Naive thymus-derived CD4-positive, alpha-beta T cell (primary cell): ENCODE data around the gene KAZN. TPM values are rescaled to one million over a fixed set of nuclear protein-coding genes. Genes with fewer than 3 reads are reported as not detected.

ENCODE experiments used
- ATAC-seq: fragments of 150-1000 bp; cut with Tn5 transposase; 2 replicates; pipeline ENCODE4 v1.10.0; 2021; ENCODE audit warnings: mild to moderate bottlenecking, moderate library complexity
- CTCF ChIA-PET: fragments of 350-600 bp; sonication (Branson Sonifier 250); formaldehyde crosslinking; loops from one replicate; lab custom pipeline; 2021; ENCODE audit warnings: antibody characterized with exemption; lab: Charles Lee
- POLR2A ChIA-PET: fragments of 350-600 bp; sonication (Branson Sonifier 250); formaldehyde crosslinking; loops from one replicate; lab custom pipeline; 2021; ENCODE audit warnings: antibody characterized with exemption, inconsistent platforms; lab: Charles Lee
- DNase-seq, 9 donors: peaks; one replicate each; pipeline versions ENCODE4 v3.0.0 to v3.0.0-alpha.2; 2020 to 2022; ENCODE audit warnings: mixed read lengths in 1 of 9
- H3K27ac ChIP-seq: one replicate; pipeline ENCODE4 v1.7.0; 2013; ENCODE audit warnings: mild to moderate bottlenecking, low read depth, low read length, moderate library complexity
- H3K27me3 ChIP-seq, 2 donors: one replicate each; pipeline ENCODE4 v1.7.0; 2013; ENCODE audit warnings: low read length in 2 of 2, mild to moderate bottlenecking in 2 of 2, moderate library complexity in 2 of 2; ENCODE audit not compliant: control insufficient read depth in 2 of 2, insufficient read depth in 2 of 2
- H3K36me3 ChIP-seq, 3 experiments: 1 replicate in 2 of 3; 2 replicates in 1 of 3; pipeline ENCODE4 v1.7.0; 2013; ENCODE audit warnings: low read length in 3 of 3, mild to moderate bottlenecking in 3 of 3, moderate library complexity in 1 of 3; ENCODE audit not compliant: insufficient read depth in 3 of 3, control insufficient read depth in 2 of 3
- H3K4me1 ChIP-seq, 2 donors: one replicate each; pipeline ENCODE4 v1.7.0; 2013; ENCODE audit warnings: low read length in 2 of 2, mild to moderate bottlenecking in 2 of 2, moderate library complexity in 1 of 2; ENCODE audit not compliant: control insufficient read depth in 2 of 2, insufficient read depth in 2 of 2
- H3K4me3 ChIP-seq: 2 replicates; pipeline ENCODE4 v1.7.0; 2013; ENCODE audit warnings: mild to moderate bottlenecking, low read length
- H3K9me3 ChIP-seq, 3 experiments: 1 replicate in 2 of 3; 2 replicates in 1 of 3; pipeline ENCODE4 v1.7.0; 2013; ENCODE audit warnings: low read length in 3 of 3; ENCODE audit not compliant: control insufficient read depth in 2 of 3
- H3K27ac Mint-ChIP-seq, 9 donors: one replicate each; pipeline ENCODE4 v1.8.0; 2020 to 2022; ENCODE audit warnings: mixed read lengths in 9 of 9, mild to moderate bottlenecking in 8 of 9, moderate library complexity in 5 of 9, inconsistent platforms in 2 of 9
- H3K27me3 Mint-ChIP-seq, 5 donors: one replicate each; pipeline ENCODE4 v1.8.0; 2021 to 2022; ENCODE audit warnings: mixed read lengths in 5 of 5, mild to moderate bottlenecking in 1 of 5
- H3K36me3 Mint-ChIP-seq, 5 donors: one replicate each; pipeline ENCODE4 v1.8.0; 2020 to 2022; ENCODE audit warnings: mixed read lengths in 5 of 5, mild to moderate bottlenecking in 3 of 5, inconsistent platforms in 1 of 5
- H3K4me1 Mint-ChIP-seq, 7 donors: one replicate each; pipeline ENCODE4 v1.8.0; 2020 to 2022; ENCODE audit warnings: mixed read lengths in 7 of 7, mild to moderate bottlenecking in 3 of 7, inconsistent platforms in 1 of 7
- H3K4me3 Mint-ChIP-seq, 10 donors: one replicate each; pipeline ENCODE4 v1.8.0; 2020 to 2022; ENCODE audit warnings: mild to moderate bottlenecking in 10 of 10, mixed read lengths in 10 of 10, moderate library complexity in 6 of 10, inconsistent platforms in 2 of 10
- H3K9me3 Mint-ChIP-seq, 11 donors: one replicate each; pipeline ENCODE4 v1.8.0; 2020 to 2022; ENCODE audit warnings: mixed read lengths in 11 of 11, mild to moderate bottlenecking in 4 of 11, inconsistent platforms in 1 of 11, moderate library complexity in 1 of 11
- intact Hi-C, 2 donors: fragments of 100-400 bp; cut with micrococcal nuclease; formaldehyde crosslinking; loops; one replicate each; pipeline ENCODE4 v1.15.1; 2023
- polyA plus RNA-seq, 2 donors: library from polyadenylated mRNA; unstranded; fragments of 300-500 nt; fragmentation: Illumina TruSeq; gene quantifications; one replicate each; pipeline ENCODE4 v1.2.3, GENCODE V29; 2021
- total RNA-seq, 6 experiments: library from RNA in 5 of 6; stranded (reverse) in 5 of 6; gene quantifications; 1 replicate in 5 of 6; 2 replicates in 1 of 6; pipeline ENCODE4 v1.2.3 and lab custom pipeline; 2021 to 2026

The KAZN gene
- total and polyA plus RNA-seq, 7 experiments from 2014 or later, result 0.08 to 0.87 (median 0.30) TPM

- Histone ChIP-seq H3K4me1 (peaks cover 4 to 8% of the 10 kb centered on the region in 2 donors), H3K36me3 (no peaks in the 10 kb centered on the region), H3K27me3 (peaks cover 0 to 5% of the 10 kb centered on the region in 2 donors), H3K9me3 (no peaks in the 10 kb centered on the region), H3K27ac (no peak overlapping the region), H3K4me3 (no peak overlapping the region)
- ChIA-PET CTCF (no interaction called here), POLR2A (no interaction called here)
- Mint-ChIP-seq H3K27me3 (peaks cover 48 to 77% (median 55%) of the 10 kb centered on the region in 5 donors), H3K27ac (no peak overlapping the region), H3K4me3 (peak overlapping the region in 8 of 10 donors; percentile 21 to 68 (median 58)), H3K9me3 (peaks cover 0 to 6% (median 0%) of the 10 kb centered on the region in 11 donors), H3K4me1 (peaks cover 8 to 34% (median 26%) of the 10 kb centered on the region in 7 donors), H3K36me3 (peaks cover 0 to 5% (median 0%) of the 10 kb centered on the region in 5 donors)
- intact Hi-C loops, result loop anchor here in 1 of 2 donors (1.0 kb wide), 1 partner anchor 120 kb away; no protein-coding TSS in a partner anchor
- no peak for DNase-seq
- ATAC-seq, result no peak
These were observed 553.4 kb downstream of the KAZN start for GRCh38 chr1:15151871-15152270.

- ChIA-PET POLR2A (no interaction called here), CTCF (no interaction called here)
- H3K4me1 Mint-ChIP-seq, result peaks cover 8 to 41% (median 27%) of the 10 kb centered on the region in 7 donors
- intact Hi-C loops, result loop anchor here in 1 of 2 donors (1.0 kb wide), 1 partner anchor 120 kb away; no protein-coding TSS in a partner anchor
- Histone ChIP-seq H3K4me3 (no peak overlapping the region), H3K9me3 (no peaks in the 10 kb centered on the region), H3K27me3 (peaks cover 0 to 5% of the 10 kb centered on the region in 2 donors), H3K27ac (no peak overlapping the region), H3K36me3 (no peaks in the 10 kb centered on the region), H3K4me1 (peaks cover 4 to 8% of the 10 kb centered on the region in 2 donors)
- DNase-seq, result no peak
- ATAC-seq, result peak; percentile 5
- peaks cover 0 to 5% (median 0%) of the 10 kb centered on the region in 5 donors for H3K36me3 Mint-ChIP-seq
- peaks cover 0 to 6% (median 0%) of the 10 kb centered on the region in 11 donors for H3K9me3 Mint-ChIP-seq
- peaks cover 48 to 72% (median 55%) of the 10 kb centered on the region in 5 donors for H3K27me3 Mint-ChIP-seq
- peak overlapping the region in 1 of 9 donors; percentile 18 for H3K27ac Mint-ChIP-seq
- H3K4me3 Mint-ChIP-seq, result peak overlapping the region in 8 of 10 donors; percentile 47 to 73 (median 62)
These were observed 554.1 kb downstream of the KAZN start for GRCh38 chr1:15152318-15153183.

GRCh38 chr1:15153184-15153841 is 554.8 kb downstream of the KAZN start, which contains the start of gene TMEM51:
TMEM51 (plus strand) TSS chr1:15153747; CDS start chr1:15215088, 61,341 bp downstream.
- intact Hi-C loops, result no loop called here
- no peak within 1 kb of the TSS for H3K27ac ChIP-seq
- CTCF ChIA-PET, result no interaction called here
- POLR2A ChIA-PET, result no interaction called here
- ATAC-seq (peak; percentile 12), DNase-seq (peak in 1 of 9 donors; percentile 23)
- no peaks in the 10 kb centered on the region for H3K9me3 ChIP-seq
- H3K9me3 Mint-ChIP-seq, result peaks cover 0 to 6% (median 0%) of the 10 kb centered on the region in 11 donors
- peaks cover 43 to 73% (median 48%) of the 10 kb centered on the region in 5 donors for H3K27me3 Mint-ChIP-seq
- no peaks in the 10 kb centered on the region for H3K36me3 ChIP-seq
- H3K4me3 ChIP-seq, result peak within 1 kb of the TSS; percentile 20
- peaks cover 0 to 5% (median 0%) of the 10 kb centered on the region in 5 donors for H3K36me3 Mint-ChIP-seq
- peaks cover 8 to 43% (median 33%) of the 10 kb centered on the region in 7 donors for H3K4me1 Mint-ChIP-seq
- peak within 1 kb of the TSS; percentile 60 to 81 (median 76) for H3K4me3 Mint-ChIP-seq
- H3K4me1 ChIP-seq, result peaks cover 4 to 8% of the 10 kb centered on the region in 2 donors
- peaks cover 0 to 5% of the 10 kb centered on the region in 2 donors for H3K27me3 ChIP-seq
- peak within 1 kb of the TSS in 1 of 9 donors; percentile 18 for H3K27ac Mint-ChIP-seq

GRCh38 chr1:15153842-15154479 is 555.5 kb downstream of the KAZN start:
- ChIA-PET POLR2A (no interaction called here), CTCF (no interaction called here)
- H3K36me3 Mint-ChIP-seq, result peaks cover 0 to 5% (median 0%) of the 10 kb centered on the region in 5 donors
- H3K27me3 Mint-ChIP-seq, result peaks cover 41 to 71% (median 44%) of the 10 kb centered on the region in 5 donors
- H3K9me3 Mint-ChIP-seq, result peaks cover 0 to 6% (median 0%) of the 10 kb centered on the region in 11 donors
- intact Hi-C loops, result no loop called here
- Histone ChIP-seq H3K4me3 (peak overlapping the region; percentile 20), H3K4me1 (peaks cover 4 to 8% of the 10 kb centered on the region in 2 donors), H3K27me3 (peaks cover 0 to 5% of the 10 kb centered on the region in 2 donors), H3K9me3 (no peaks in the 10 kb centered on the region), H3K36me3 (no peaks in the 10 kb centered on the region), H3K27ac (no peak overlapping the region)
- DNase-seq (peak in 2 of 9 donors; percentile 5 to 51), ATAC-seq (peak; percentile 45)
- H3K27ac Mint-ChIP-seq, result no peak overlapping the region
- H3K4me1 Mint-ChIP-seq, result peaks cover 8 to 43% (median 37%) of the 10 kb centered on the region in 7 donors
- peak overlapping the region; percentile 60 to 81 (median 76) for H3K4me3 Mint-ChIP-seq

- Mint-ChIP-seq H3K27me3 (peaks cover 38 to 67% (median 42%) of the 10 kb centered on the region in 5 donors), H3K27ac (no peak overlapping the region), H3K9me3 (peaks cover 0 to 6% (median 0%) of the 10 kb centered on the region in 11 donors), H3K4me3 (peak overlapping the region; percentile 60 to 81 (median 76)), H3K4me1 (peaks cover 8 to 43% (median 37%) of the 10 kb centered on the region in 7 donors), H3K36me3 (peaks cover 0 to 5% (median 0%) of the 10 kb centered on the region in 5 donors)
- Histone ChIP-seq H3K4me1 (peaks cover 4 to 8% of the 10 kb centered on the region in 2 donors), H3K9me3 (no peaks in the 10 kb centered on the region), H3K27me3 (peaks cover 0 to 5% of the 10 kb centered on the region in 2 donors), H3K4me3 (peak overlapping the region; percentile 20), H3K27ac (no peak overlapping the region), H3K36me3 (no peaks in the 10 kb centered on the region)
- ATAC-seq (peak; percentile 23), DNase-seq (no peak)
- POLR2A ChIA-PET, result no interaction called here
- CTCF ChIA-PET, result no interaction called here
- intact Hi-C loops, result no loop called here
These were observed 556.1 kb downstream of the KAZN start for GRCh38 chr1:15154480-15155036.
